Smooth muscle cell (in vitro differentiated cells): ENCODE data around the gene DLG1. TPM values are rescaled to one million over a fixed set of nuclear protein-coding genes. Genes with fewer than 3 reads are reported as not detected.
"Not testable (repeated sequence)": the region's sequence is repeated elsewhere in the genome, so short reads cannot be mapped to it uniquely, and the experiment has no call there.

Source experiments
- DNase-seq: peaks from one replicate; lab custom pipeline; 2025; ENCODE audit not compliant: unreplicated experiment; lab: John Stamatoyannopoulos, UW
- H2AFZ ChIP-seq: fragments of 200-600 bp; sonication (generic); 2 replicates; pipeline ENCODE4 v1.6.0; 2016; ENCODE audit warnings: antibody characterized with exemption, low read depth, mild to moderate bottlenecking
- H3F3A ChIP-seq: fragments of 200-600 bp; sonication (generic); 2 replicates; pipeline ENCODE4 v1.6.0; 2017; ENCODE audit warnings: antibody characterized with exemption, low read depth
- H3K27ac ChIP-seq: fragments of 200-600 bp; sonication (generic); 2 replicates; pipeline ENCODE4 v1.5.1; 2016; ENCODE audit warnings: low read depth, mild to moderate bottlenecking
- H3K27me3 ChIP-seq: fragments of 200-600 bp; sonication (generic); 2 replicates; pipeline ENCODE4 v1.6.1; 2016; ENCODE audit warnings: low read depth, mild to moderate bottlenecking
- H3K36me3 ChIP-seq: fragments of 200-600 bp; sonication (generic); 2 replicates; pipeline ENCODE4 v1.5.1; 2016; ENCODE audit warnings: low read depth
- H3K4me1 ChIP-seq: fragments of 200-600 bp; sonication (generic); 2 replicates; pipeline ENCODE4 v1.5.1; 2016; ENCODE audit warnings: low read depth
- H3K4me2 ChIP-seq: fragments of 200-600 bp; sonication (generic); 2 replicates; pipeline ENCODE4 v1.6.0; 2016; ENCODE audit warnings: mild to moderate bottlenecking
- H3K4me3 ChIP-seq: fragments of 200-600 bp; sonication (generic); 2 replicates; pipeline ENCODE4 v1.5.1; 2016; ENCODE audit warnings: mild to moderate bottlenecking
- H3K79me2 ChIP-seq: fragments of 200-600 bp; sonication (generic); 2 replicates; pipeline ENCODE4 v1.6.0; 2016; ENCODE audit warnings: low read depth, mild to moderate bottlenecking
- H3K9ac ChIP-seq: fragments of 200-600 bp; sonication (generic); 2 replicates; pipeline ENCODE4 v1.6.0; 2016; ENCODE audit warnings: low read depth
- H3K9me3 ChIP-seq: fragments of 200-600 bp; sonication (generic); replicated peaks from 2 replicates; pipeline ENCODE4 v1.5.1; 2016; ENCODE audit warnings: low read depth
- H4K20me1 ChIP-seq: fragments of 200-600 bp; sonication (generic); 2 replicates; pipeline ENCODE4 v1.6.0; 2016; ENCODE audit warnings: low read depth
- CTCF ChIP-seq: fragments of 200-600 bp; sonication (generic); IDR thresholded peaks from 2 replicates; pipeline ENCODE4 v1.5.1; 2017; ENCODE audit warnings: borderline replicate concordance, mild to moderate bottlenecking, antibody characterized with exemption; ENCODE audit not compliant: insufficient read depth, poor library complexity, severe bottlenecking
- WGBS: methylation state at CpG from one replicate; pipeline ENCODE4 v1.1.7; 2016; ENCODE audit warnings: low lambda C conversion rate; 5-methylcytosine and 5-hydroxymethylcytosine counted together
- polyA plus RNA-seq: library from polyadenylated mRNA; unstranded; fragments of >200 nt; fragmentation: Nextera tagmentation; extraction: Ambion mirVana; gene quantifications from 2 replicates; pipeline ENCODE4 v1.2.1, GENCODE V29; 2016
- total RNA-seq: library from RNA; depleted of rRNA; stranded (reverse); fragments of >200 nt; gene quantifications from 2 replicates; pipeline ENCODE4 v1.2.3, GENCODE V29; 2014

Gene DLG1
- total and polyA plus RNA-seq, 2 experiments from 2014 or later = 23.5 to 69.0 TPM

- Histone ChIP-seq H3K9ac (no peak overlapping the region), H3K27me3 (no peaks in the 10 kb centered on the region), H3K4me2 (no peak overlapping the region), H3K36me3 (no peaks in the 10 kb centered on the region), H3K79me2 (peaks cover 94% of the 10 kb centered on the region), H3K27ac (no peak overlapping the region), H3K4me3 (no peak overlapping the region), H3K4me1 (peaks cover 8% of the 10 kb centered on the region), H3K9me3 (no peaks in the 10 kb centered on the region), H2AFZ (no peak overlapping the region), H3F3A (no peaks in the 10 kb centered on the region), H4K20me1 (peaks cover 90% of the 10 kb centered on the region)
- TF ChIP-seq CTCF = no peak
- WGBS = 13% methylated on average over 5 of the region's 5 CpGs
- no peak for DNase-seq
Measured at GRCh38 chr3:197212290-197212689, 86.1 kb downstream of the DLG1 start.

GRCh38 chr3:197211698-197212097 lies 86.7 kb downstream of the DLG1 start:
- H3K27ac ChIP-seq, DNase-seq, H3K4me2 ChIP-seq, H3K36me3 ChIP-seq, H3K4me1 ChIP-seq, H2AFZ ChIP-seq, H3K9ac ChIP-seq, H3F3A ChIP-seq, H3K4me3 ChIP-seq, H3K27me3 ChIP-seq, H3K9me3 ChIP-seq: not testable (repeated sequence)
- peaks cover 95% of the 10 kb centered on the region for H3K79me2 ChIP-seq
- 98% methylated on average over 4 of the region's 4 CpGs for WGBS
- H4K20me1 ChIP-seq = peaks cover 90% of the 10 kb centered on the region

- H3K79me2 ChIP-seq = peaks cover 95% of the 10 kb centered on the region
- H4K20me1 ChIP-seq = peaks cover 90% of the 10 kb centered on the region
- peaks cover 3% of the 10 kb centered on the region for H3F3A ChIP-seq
- no peak overlapping the region for H3K27ac ChIP-seq
- no peak overlapping the region for H3K4me2 ChIP-seq
- no peaks in the 10 kb centered on the region for H3K36me3 ChIP-seq
- no peaks in the 10 kb centered on the region for H3K9me3 ChIP-seq
- no peak overlapping the region for H3K9ac ChIP-seq
- no peak for DNase-seq
- no peak overlapping the region for H2AFZ ChIP-seq
- H3K27me3 ChIP-seq = no peaks in the 10 kb centered on the region
- no peak for TF ChIP-seq CTCF
- H3K4me3 ChIP-seq = no peak overlapping the region
- peaks cover 3% of the 10 kb centered on the region for H3K4me1 ChIP-seq
Measured at GRCh38 chr3:197209366-197210260, 88.8 kb downstream of the DLG1 start.

- Histone ChIP-seq H2AFZ (no peak overlapping the region), H3K4me2 (no peak overlapping the region), H3K36me3 (no peaks in the 10 kb centered on the region), H3K9me3 (no peaks in the 10 kb centered on the region), H3K4me3 (no peak overlapping the region), H3K27me3 (no peaks in the 10 kb centered on the region), H4K20me1 (peaks cover 96% of the 10 kb centered on the region), H3K4me1 (peaks cover 14% of the 10 kb centered on the region), H3K27ac (no peak overlapping the region), H3K79me2 (peaks cover 100% of the 10 kb centered on the region), H3F3A (peaks cover 3% of the 10 kb centered on the region), H3K9ac (no peak overlapping the region)
- WGBS = 91% methylated on average over 9 of the region's 9 CpGs
- DNase-seq = no peak
- TF ChIP-seq CTCF = no peak
Measured at GRCh38 chr3:197206913-197207312, 91.5 kb downstream of the DLG1 start.
